Pancreas (tissue), 10 donors: Measurements from ENCODE around the gene PABPC3. TPM values are rescaled to one million over a fixed set of nuclear protein-coding genes. Genes with fewer than 3 reads are reported as not detected.

Experiments used
- ATAC-seq, 4 donors: fragments of 200-7000 bp; cut with Tn5 transposase; one replicate each; pipeline versions ENCODE4 v1.8.0 to v1.9.1; 2020; ENCODE audit warnings: mild to moderate bottlenecking in 4 of 4, moderate library complexity in 4 of 4
- DNase-seq, 6 donors: peaks; one replicate each; pipeline ENCODE4 v3.0.0-alpha.2; 2020
- FAIRE-seq: peaks from 2 replicates; lab custom pipeline; 2012; peaks lifted over from hg19 to GRCh38; lab: Jason Lieb, UNC
- H3K27ac ChIP-seq, 4 donors: fragments of 200-600 bp; sonication (generic); 1 replicate in 3 of 4; 2 replicates in 1 of 4; pipeline versions ENCODE4 v1.5.0 to v1.8.0; 2020
- H3K27me3 ChIP-seq, 4 donors: fragments of 200-600 bp; one replicate each; pipeline ENCODE4 v1.8.0; 2021
- H3K36me3 ChIP-seq, 3 donors: fragments of 200-600 bp; sonication (generic) in 1 of 3; one replicate each; pipeline versions ENCODE4 v1.5.0 to v1.8.0; 2020 to 2021
- H3K4me1 ChIP-seq, 3 donors: fragments of 200-600 bp; one replicate each; pipeline ENCODE4 v1.8.0; 2021
- H3K4me3 ChIP-seq, 4 donors: fragments of 200-600 bp; sonication (generic) in 2 of 4; one replicate each; pipeline versions ENCODE4 v1.5.0 to v1.8.0; 2020 to 2021
- H3K9me3 ChIP-seq, 4 donors: fragments of 200-600 bp; one replicate each; pipeline ENCODE4 v1.8.0; 2021
- CTCF ChIP-seq, 4 donors: fragments of 200-600 bp; sonication (generic) in 3 of 4; IDR thresholded peaks; one replicate each; pipeline versions ENCODE4 v1.5.0 to v1.8.0; 2021; ENCODE audit warnings: antibody characterized with exemption in 4 of 4
- WGBS, 2 donors: extraction: QIAGEN DNeasy Blood & Tissue Kit; methylation state at CpG; one replicate each; pipeline ENCODE4 v1.1.7; 2013; 5-methylcytosine and 5-hydroxymethylcytosine counted together
- intact Hi-C, 3 donors: fragments of 100-400 bp; cut with DNase I; formaldehyde crosslinking; loops; one replicate each; pipeline versions ENCODE4 v1.11.1 to v1.14.2; 2022
- polyA plus RNA-seq, 2 donors: library from polyadenylated mRNA; stranded (reverse); fragments of 200-250 nt; gene quantifications; one replicate each; pipeline ENCODE4 v1.2.3, GENCODE V29; 2013
- total RNA-seq, 6 donors: library from RNA; stranded (reverse); fragmentation: NEBNext Ultra II Directional in 4 of 6; extraction: Animal tissue kit (Norgen Biotek cat#: 25700) in 4 of 6; gene quantifications; one replicate each; pipeline versions ENCODE4 v1.2.1 to v1.2.4, GENCODE V29; 2021 to 2023
- donor health status: healthy with polysubstance abuse.
- donor health status: DM: no; HTN: no; CAD: no; lungs with moderate emphysema.
- donor health status: DM: no; HTN: no; CAD: no.
- donor health status: control.
- donor health status: control.
- donor health status: Bipolar disorder and iron deficiency.
- donor health status: DM: yes; HTN: yes; CAD: no.
- donor health status: DM: no; HTN: no; CAD: no.
- donor health status: DM: no; HTN: no; CAD: no.
- donor health status: DM: yes; HTN: yes; CAD: no.

The PABPC3 gene
- total and polyA plus RNA-seq, 8 donors, result 0.06 to 0.29 (median 0.19) TPM; not detected in 2

GRCh38 chr13:25059166-25059565 lies 36.8 kb upstream of the PABPC3 start:
- no peaks in the 10 kb centered on the region for H3K27me3 ChIP-seq

GRCh38 chr13:25059958-25060357 lies 36.0 kb upstream of the PABPC3 start:
- no peak for FAIRE-seq
- H3K27ac ChIP-seq, result no peak overlapping the region

More at GRCh38 chr13:25059166-25059565, 36.8 kb upstream of the PABPC3 start:
- intact Hi-C loops, result no loop called here
- DNase-seq, result no peak
- H3K9me3 ChIP-seq, result no peaks in the 10 kb centered on the region
- WGBS, 2 donors, result 62 to 70% methylated on average over 1 of the region's 1 CpG
- no peaks in the 10 kb centered on the region for H3K36me3 ChIP-seq
- H3K27ac ChIP-seq, result no peak overlapping the region
- H3K4me1 ChIP-seq, result no peaks in the 10 kb centered on the region
- H3K4me3 ChIP-seq, result no peak overlapping the region
- FAIRE-seq, result no peak
- TF ChIP-seq CTCF (IDR thresholded peaks at IDR 0.05), result no peak
- ATAC-seq, result no peak

GRCh38 chr13:25062479-25062878 lies 33.5 kb upstream of the PABPC3 start:
- 62 to 74% methylated on average over 5 of the region's 5 CpGs for WGBS, 2 donors
- intact Hi-C loops, result no loop called here
- H3K4me1 ChIP-seq, result no peaks in the 10 kb centered on the region
- H3K9me3 ChIP-seq, result no peaks in the 10 kb centered on the region
- H3K27ac ChIP-seq, result no peak overlapping the region
- H3K27me3 ChIP-seq, result no peaks in the 10 kb centered on the region
- H3K36me3 ChIP-seq, result no peaks in the 10 kb centered on the region
- ATAC-seq (no peak), DNase-seq (no peak), FAIRE-seq (no peak)
- no peak for TF ChIP-seq CTCF (IDR thresholded peaks at IDR 0.05)
- no peak overlapping the region for H3K4me3 ChIP-seq

More at GRCh38 chr13:25059958-25060357, 36.0 kb upstream of the PABPC3 start:
- ATAC-seq (no peak), DNase-seq (no peak)
- intact Hi-C loops, result no loop called here
- H3K4me1 ChIP-seq, result no peaks in the 10 kb centered on the region
- no peaks in the 10 kb centered on the region for H3K9me3 ChIP-seq
- TF ChIP-seq CTCF (IDR thresholded peaks at IDR 0.05), result no peak
- H3K36me3 ChIP-seq, result no peaks in the 10 kb centered on the region
- no peak overlapping the region for H3K4me3 ChIP-seq
- no peaks in the 10 kb centered on the region for H3K27me3 ChIP-seq
- 70 to 77% methylated on average over 7 of the region's 7 CpGs for WGBS, 2 donors

GRCh38 chr13:25064396-25064795 lies 31.5 kb upstream of the PABPC3 start:
- Histone ChIP-seq H3K27ac (no peak overlapping the region), H3K27me3 (no peaks in the 10 kb centered on the region), H3K9me3 (no peaks in the 10 kb centered on the region), H3K36me3 (no peaks in the 10 kb centered on the region), H3K4me3 (no peak overlapping the region), H3K4me1 (no peaks in the 10 kb centered on the region)
- ATAC-seq (no peak), DNase-seq (no peak), FAIRE-seq (no peak)
- intact Hi-C loops, result no loop called here
- TF ChIP-seq CTCF (IDR thresholded peaks at IDR 0.05), result no peak

GRCh38 chr13:25065974-25066770 lies 29.8 kb upstream of the PABPC3 start:
- no peaks in the 10 kb centered on the region for H3K36me3 ChIP-seq
- no peaks in the 10 kb centered on the region for H3K9me3 ChIP-seq
- WGBS, 2 donors, result 64 to 71% methylated on average over 8 of the region's 8 CpGs
- intact Hi-C loops, result no loop called here
- TF ChIP-seq CTCF (IDR thresholded peaks at IDR 0.05), result no peak
- ATAC-seq (no peak), FAIRE-seq (no peak), DNase-seq (no peak)
- peaks cover 0 to 4% (median 0%) of the 10 kb centered on the region in 4 donors for H3K27me3 ChIP-seq
- H3K4me1 ChIP-seq, result no peaks in the 10 kb centered on the region
- H3K27ac ChIP-seq, result no peak overlapping the region
- no peak overlapping the region for H3K4me3 ChIP-seq
